ENCODE results near the gene AGBL4.

Gene AGBL4

GRCh38 chr1:48649880-48650279 lies 1373.9 kb downstream of the AGBL4 start:
- ChIA-PET CTCF (interaction anchor here (1.1 to 1.4 kb wide), 3 partner anchors 12 to 28 kb away, joined by 3 to 4 read pairs (median 3); no protein-coding TSS in a partner anchor), POLR2A (no interaction called here)
- TF ChIP-seq CTCF (IDR thresholded peaks at IDR 0.05; ENCODE audit: control extremely low read depth, extremely low read depth, low read depth, missing control alignments): no peak
- no peak for DNase-seq (ENCODE audit: extremely low spot score)

DNA sequence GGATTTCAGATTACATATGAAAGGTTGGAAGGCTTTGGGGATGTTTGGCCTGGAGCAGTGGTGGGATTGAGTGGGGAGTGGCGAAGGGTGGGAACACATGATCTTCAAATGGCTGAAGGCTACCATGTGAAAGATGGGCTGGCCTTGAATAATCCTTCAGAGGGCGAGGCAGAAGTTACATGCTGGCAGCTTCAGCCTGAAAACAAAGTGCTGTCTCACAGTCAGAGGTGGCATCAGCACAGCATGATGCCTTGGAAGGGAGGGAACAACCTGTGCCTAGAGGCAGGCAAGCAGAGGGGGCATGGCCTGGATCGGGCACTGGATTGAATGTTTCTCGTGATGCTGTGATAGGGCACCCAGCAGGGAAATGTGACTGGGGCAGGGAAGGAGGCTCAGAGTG lies 1377.9 kb downstream of the AGBL4 start:
- POLR2A ChIA-PET: no interaction called here
- CTCF ChIA-PET: interaction anchor here (2.2 kb wide), 1 partner anchor 11 kb away, joined by 5 read pairs; no protein-coding TSS in a partner anchor
- DNase-seq (ENCODE audit: extremely low spot score): no peak
- TF ChIP-seq CTCF (IDR thresholded peaks at IDR 0.05; ENCODE audit: control extremely low read depth, extremely low read depth, low read depth, missing control alignments): no peak

DNA sequence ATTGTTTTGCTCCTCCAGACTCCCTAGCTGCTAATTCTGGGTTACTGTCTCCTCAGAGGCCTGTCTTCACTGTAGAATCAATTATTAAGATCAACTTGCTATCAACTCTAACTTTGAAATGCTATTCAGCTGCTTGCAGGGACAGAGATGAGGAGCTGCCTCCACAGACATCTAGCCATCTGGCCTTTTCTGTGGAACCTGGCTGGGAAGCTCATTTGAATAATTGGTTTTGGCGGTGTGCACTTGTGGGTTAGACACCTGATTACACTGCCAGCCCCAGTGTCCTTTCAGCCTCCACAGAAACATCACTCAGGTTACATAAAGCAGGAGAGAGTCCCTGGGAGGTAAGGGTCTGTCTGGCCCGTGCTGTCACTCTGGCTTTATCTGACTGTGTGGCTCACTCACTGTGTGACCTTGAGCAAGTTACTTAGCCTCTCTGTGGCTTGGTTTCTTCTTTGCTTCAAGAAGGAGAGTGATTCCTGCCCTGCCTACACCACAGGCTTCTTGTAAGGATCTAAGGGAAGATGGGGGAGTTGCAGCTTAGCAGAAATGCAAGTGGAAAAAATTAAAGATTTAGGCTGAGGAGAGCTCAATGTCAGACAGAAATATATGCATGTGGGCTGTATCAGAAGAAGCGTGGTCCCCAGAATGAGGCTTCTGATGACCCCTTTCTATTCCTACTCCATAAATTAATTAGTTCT lies 1378.7 kb downstream of the AGBL4 start:
- DNase-seq (ENCODE audit: extremely low spot score): no peak
- CTCF ChIA-PET: interaction anchor here (2.2 kb wide), 1 partner anchor 10 kb away, joined by 5 read pairs; no protein-coding TSS in a partner anchor
- TF ChIP-seq CTCF (IDR thresholded peaks at IDR 0.05; ENCODE audit: control extremely low read depth, extremely low read depth, low read depth, missing control alignments): no peak
- POLR2A ChIA-PET: no interaction called here

DNA sequence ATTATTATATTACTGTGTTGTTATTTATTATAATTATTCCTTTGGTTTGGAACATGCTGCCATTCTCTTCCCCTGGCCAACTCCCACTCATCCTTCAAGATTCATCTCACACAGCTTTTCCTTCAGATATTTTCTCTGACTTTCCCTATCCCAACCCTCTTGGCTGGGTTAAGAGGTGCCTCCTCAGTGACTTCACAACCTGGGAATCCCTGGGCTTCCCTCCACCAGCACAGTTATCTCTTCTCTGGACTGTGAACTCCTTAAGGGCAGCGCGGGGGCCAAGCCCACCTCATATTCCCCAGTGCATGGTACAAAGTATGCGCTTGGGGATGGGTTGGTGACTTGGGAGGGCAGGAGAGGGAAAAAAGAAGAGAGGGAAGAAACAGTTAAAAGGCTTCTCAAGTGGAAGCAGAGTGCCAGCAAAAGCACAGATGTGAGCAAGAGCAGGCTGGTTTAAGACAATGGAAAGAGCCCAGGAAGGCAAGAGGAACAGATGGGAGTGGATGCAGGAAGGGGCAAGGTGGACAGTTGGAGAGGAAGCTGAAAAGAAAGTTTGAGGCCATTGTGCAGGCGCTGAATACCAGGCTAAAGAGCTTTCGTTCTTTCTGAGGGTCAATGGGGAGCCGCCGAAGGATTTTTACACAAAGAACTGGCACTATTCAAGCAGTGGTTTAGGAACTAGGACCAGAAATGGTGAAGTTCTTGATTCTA lies 1379.4 kb downstream of the AGBL4 start:
- no peak for TF ChIP-seq CTCF (IDR thresholded peaks at IDR 0.05; ENCODE audit: control extremely low read depth, extremely low read depth, low read depth, missing control alignments)
- ChIA-PET CTCF (interaction anchor here (2.2 kb wide), 1 partner anchor 9 kb away, joined by 5 read pairs; no protein-coding TSS in a partner anchor), POLR2A (no interaction called here)
- no peak for DNase-seq (ENCODE audit: extremely low spot score)

- POLR2A ChIA-PET: no interaction called here
- CTCF ChIA-PET: interaction anchor here (1.1 kb wide), 1 partner anchor 34 kb away, joined by 4 read pairs; no protein-coding TSS in a partner anchor
- DNase-seq (ENCODE audit: extremely low spot score): no peak
- no peak for TF ChIP-seq CTCF (IDR thresholded peaks at IDR 0.05; ENCODE audit: control extremely low read depth, extremely low read depth, low read depth, missing control alignments)
Measured at GRCh38 chr1:48643193-48643592, 1380.6 kb downstream of the AGBL4 start.

DNA sequence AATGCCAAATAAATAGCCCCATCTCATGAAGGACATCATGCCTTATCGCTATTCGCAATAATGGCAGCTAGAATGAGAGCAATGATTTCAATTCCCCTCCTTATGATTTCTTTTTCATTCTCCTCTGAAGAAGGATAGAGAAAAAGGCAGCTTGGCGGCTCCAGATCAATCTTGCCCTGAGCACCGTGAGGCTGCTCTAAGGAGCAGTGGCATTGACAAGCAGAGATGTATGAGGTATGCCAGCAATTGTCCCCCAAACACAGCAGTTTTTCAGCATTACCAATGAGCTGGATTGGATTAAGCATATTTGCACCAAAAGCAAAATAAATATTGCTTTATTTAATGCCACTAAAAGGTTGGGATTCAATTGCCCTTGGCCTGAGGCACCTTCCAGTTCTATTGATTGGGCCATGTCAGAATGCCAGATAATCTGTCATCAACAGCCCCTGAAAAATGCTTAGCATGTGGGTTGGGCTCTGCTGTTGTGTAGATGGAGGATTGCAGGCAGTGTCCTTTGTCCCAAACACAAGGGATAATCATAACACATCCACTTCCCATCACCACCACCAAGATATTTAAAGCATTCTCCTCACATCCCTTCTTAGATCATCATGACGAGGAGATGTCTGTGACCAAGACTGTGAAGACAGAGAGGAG lies 1382.8 kb downstream of the AGBL4 start:
- DNase-seq (ENCODE audit: extremely low spot score): no peak
- CTCF ChIA-PET: no interaction called here
- no peak for TF ChIP-seq CTCF (IDR thresholded peaks at IDR 0.05; ENCODE audit: control extremely low read depth, extremely low read depth, low read depth, missing control alignments)
- POLR2A ChIA-PET: no interaction called here

Measured in GM10248 (cell line).